Astrocyte of the cerebellum (primary cell): Measurements from ENCODE around the gene AJM1.
A peak's percentile ranks its signal among the peaks of the same experiment; 100 is the strongest.

Experiments used
- DNase-seq: peaks from one replicate; pipeline ENCODE4 v3.0.0-alpha.2; 2011; ENCODE audit warnings: low read depth
- H3K4me3 ChIP-seq: 2 replicates; pipeline ENCODE4 v1.5.1; 2011; ENCODE audit warnings: mild to moderate bottlenecking, low read depth, low read length, moderate library complexity
- CTCF ChIP-seq: IDR thresholded peaks from 2 replicates; pipeline ENCODE4 v1.5.1; 2012; ENCODE audit warnings: low read length, low read depth, moderate library complexity, mild to moderate bottlenecking; ENCODE audit errors: missing control alignments
- in situ Hi-C: cut with HindIII; loops from 2 replicates; pipeline ENCODE4 v1.10.0; 2017; ENCODE audit warnings: low sequenced_read_pairs

The AJM1 gene

GRCh38 chr9:136847826-136848392 is 5.6 kb downstream of the AJM1 start:
- H3K4me3 ChIP-seq, result peak overlapping the region; percentile 70
- no peak for TF ChIP-seq CTCF
- in situ Hi-C loops, result no loop called here
- DNase-seq, result no peak

GRCh38 chr9:136848393-136849037 is 6.2 kb downstream of the AJM1 start:
- no peak for DNase-seq
- in situ Hi-C loops, result no loop called here
- TF ChIP-seq CTCF, result no peak

GRCh38 chr9:136849038-136849959 is 7.0 kb downstream of the AJM1 start, which contains the start of gene PHPT1:
TSS of gene PHPT1 (plus strand) at chr9:136849409. CDS start at chr9:136849431, 22 bp downstream.
- DNase-seq, result peak; percentile 98
- in situ Hi-C loops, result no loop called here
- no peak for TF ChIP-seq CTCF
- H3K4me3 ChIP-seq, result peak within 1 kb of the TSS; percentile 70

More at GRCh38 chr9:136848393-136849037, 6.2 kb downstream of the AJM1 start:
- peak overlapping the region; percentile 70 for H3K4me3 ChIP-seq

GRCh38 chr9:136849960-136850865 is 7.9 kb downstream of the AJM1 start:
- no peak for DNase-seq
- TF ChIP-seq CTCF, result no peak
- in situ Hi-C loops, result no loop called here
- peak overlapping the region; percentile 70 for H3K4me3 ChIP-seq

- no peak for TF ChIP-seq CTCF
- DNase-seq, result no peak
- no peak overlapping the region for H3K4me3 ChIP-seq
- in situ Hi-C loops, result no loop called here
Observed at GRCh38 chr9:136850866-136851775, 8.8 kb downstream of the AJM1 start.
